22Rv1 (cell line): ENCODE measurements around the gene SEMA6C.

Experiments
- CTCF ChIP-seq: fragments of 450-650 bp; IDR thresholded peaks from 2 replicates; pipeline ENCODE4 v1.5.1; 2017; ENCODE audit warnings: mild to moderate bottlenecking
- ZFX ChIP-seq: fragments of 450-650 bp; IDR thresholded peaks from 2 replicates; pipeline ENCODE4 v1.6.1; 2017; ENCODE audit warnings: antibody characterized with exemption, borderline replicate concordance

GRCh38 chr1:151193856-151194255 is 47.4 kb upstream of the SEMA6C start:
- TF ChIP-seq CTCF: no peak
- TF ChIP-seq ZFX: no peak
